SK-N-MC (cell line): ENCODE results near the gene CADPS2.

Experiments used
- EZH2 ChIP-seq: fragments of 200-600 bp; sonication (generic); IDR thresholded peaks from one replicate; pipeline ENCODE4 v1.6.1; 2017; ENCODE audit warnings: antibody characterized with exemption
- FOXP2 ChIP-seq: optimal IDR thresholded peaks from 2 replicates; pipeline ENCODE3; 2011; ENCODE audit warnings: mild to moderate bottlenecking, moderate library complexity; ENCODE audit not compliant: insufficient read depth; ENCODE audit errors: extremely low read length, control extremely low read depth
- POLR2AphosphoS5 ChIP-seq: IDR thresholded peaks from 2 replicates; pipeline ENCODE4 v1.6.1; 2012; ENCODE audit warnings: mild to moderate bottlenecking, low read depth, low read length, borderline replicate concordance

DNA sequence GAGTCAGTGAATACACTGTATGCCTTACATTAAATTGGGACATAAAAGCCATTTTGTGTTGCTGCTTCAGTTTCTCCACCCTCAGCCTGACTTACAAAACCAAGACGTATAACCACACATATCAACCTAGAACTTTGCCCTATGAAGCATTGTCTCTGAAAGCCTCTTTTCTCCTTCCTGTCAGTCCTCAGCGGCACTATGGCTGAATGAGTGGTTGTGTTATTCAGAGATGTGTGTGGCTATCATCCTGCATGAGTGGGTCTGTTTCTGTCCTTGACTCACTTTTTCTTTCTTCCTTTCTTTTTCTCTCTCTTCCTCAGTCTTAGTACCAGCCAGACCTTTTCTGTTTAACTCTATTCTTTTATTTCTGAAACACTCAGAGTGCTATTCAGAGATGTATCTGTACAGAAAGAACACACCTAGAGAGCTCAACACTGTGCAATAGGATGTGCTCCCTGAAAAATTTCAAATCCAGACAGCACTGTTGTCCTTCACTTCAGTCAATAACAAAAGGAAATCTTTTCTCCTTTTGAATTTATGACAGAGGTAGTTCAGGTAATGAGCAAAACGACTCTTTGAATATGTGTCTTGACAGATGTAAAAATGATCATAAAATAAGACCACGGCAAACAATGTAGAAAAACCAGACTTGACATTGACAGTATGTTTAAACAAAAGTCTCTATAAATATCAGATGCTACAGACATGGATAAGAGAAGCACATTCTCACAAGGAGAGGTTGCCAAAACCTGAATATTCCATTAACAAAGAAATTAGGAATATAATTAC lies 418.4 kb downstream of the CADPS2 start:
- TF ChIP-seq EZH2 (no peak), POLR2AphosphoS5 (no peak), FOXP2 (no peak)
